Stimulated activated naive CD4-positive, alpha-beta T cell (primary cell): ENCODE measurements around the gene MAP2K2.

ENCODE experiments used
- DNase-seq, 6 experiments: peaks; one replicate each; lab custom pipeline; 2025; lab: John Stamatoyannopoulos, UW

Gene MAP2K2

GRCh38 chr19:4077800-4078684 is 45.9 kb downstream of the MAP2K2 start:
- peak in 4 of 6 experiments; percentile 9 to 40 (median 30) for DNase-seq

- no peak for DNase-seq
Observed at GRCh38 chr19:4077007-4077374, 46.9 kb downstream of the MAP2K2 start.

GRCh38 chr19:4075373-4075772 is 48.5 kb downstream of the MAP2K2 start:
- DNase-seq, result no peak

GRCh38 chr19:4071610-4072009 is 52.3 kb downstream of the MAP2K2 start:
- no peak for DNase-seq

- DNase-seq, result peak in 4 of 6 experiments; percentile 14 to 53 (median 28)
Observed at GRCh38 chr19:4069331-4069959, 54.5 kb downstream of the MAP2K2 start.

- DNase-seq, result peak in 2 of 6 experiments; percentile 17 to 29
Observed at GRCh38 chr19:4068047-4068966, 55.6 kb downstream of the MAP2K2 start.

- DNase-seq, result peak; percentile 60 to 88 (median 76)
Observed at GRCh38 chr19:4067396-4068046, 56.4 kb downstream of the MAP2K2 start.

DNA sequence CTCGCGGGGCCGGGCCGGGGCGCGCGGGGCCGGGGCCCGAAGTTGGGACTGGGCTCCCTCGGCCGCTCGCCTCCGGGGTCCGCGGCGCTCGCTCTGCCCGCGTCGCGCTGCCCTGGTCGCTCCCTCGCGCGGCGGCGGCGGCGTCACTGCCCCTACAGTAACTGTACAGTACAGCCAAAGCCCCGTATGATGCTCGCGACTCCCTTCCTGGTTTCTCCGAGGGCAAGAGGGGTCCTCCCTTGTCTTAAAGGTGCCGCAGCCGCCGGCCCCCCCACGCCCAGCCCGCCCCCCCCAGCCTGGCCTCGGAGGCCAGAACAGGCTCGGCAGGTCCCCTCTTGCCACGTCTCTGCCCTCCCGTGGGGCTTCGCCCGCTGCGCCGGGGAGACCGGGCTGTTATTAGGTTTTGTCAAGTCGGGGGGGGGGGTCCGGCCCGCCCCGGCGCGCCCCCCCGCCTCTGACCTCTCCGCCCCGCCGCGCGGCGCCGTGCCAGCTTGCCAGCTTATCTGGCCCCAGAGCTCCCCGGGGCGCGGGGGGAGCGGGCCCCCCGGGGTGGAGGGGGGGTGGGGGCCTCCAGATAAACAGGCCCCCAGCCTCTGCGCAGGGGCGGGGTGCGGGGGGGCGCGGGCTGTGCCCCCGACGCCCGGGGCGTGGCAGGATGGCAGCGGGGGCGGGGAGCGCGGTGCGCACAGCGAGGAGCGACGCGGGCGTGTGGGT is 57.1 kb downstream of the MAP2K2 start, which contains the start of gene ZBTB7A:
Gene ZBTB7A, minus strand, starts transcription at position 218 of the 714 bp plus-strand sequence. CDS start 11,667 bp downstream, outside the sequence.
- peak; percentile 66 to 88 (median 77) for DNase-seq

- peak in 2 of 6 experiments; percentile 83 to 85 for DNase-seq
Observed at GRCh38 chr19:4066176-4066606, 57.7 kb downstream of the MAP2K2 start.

DNA sequence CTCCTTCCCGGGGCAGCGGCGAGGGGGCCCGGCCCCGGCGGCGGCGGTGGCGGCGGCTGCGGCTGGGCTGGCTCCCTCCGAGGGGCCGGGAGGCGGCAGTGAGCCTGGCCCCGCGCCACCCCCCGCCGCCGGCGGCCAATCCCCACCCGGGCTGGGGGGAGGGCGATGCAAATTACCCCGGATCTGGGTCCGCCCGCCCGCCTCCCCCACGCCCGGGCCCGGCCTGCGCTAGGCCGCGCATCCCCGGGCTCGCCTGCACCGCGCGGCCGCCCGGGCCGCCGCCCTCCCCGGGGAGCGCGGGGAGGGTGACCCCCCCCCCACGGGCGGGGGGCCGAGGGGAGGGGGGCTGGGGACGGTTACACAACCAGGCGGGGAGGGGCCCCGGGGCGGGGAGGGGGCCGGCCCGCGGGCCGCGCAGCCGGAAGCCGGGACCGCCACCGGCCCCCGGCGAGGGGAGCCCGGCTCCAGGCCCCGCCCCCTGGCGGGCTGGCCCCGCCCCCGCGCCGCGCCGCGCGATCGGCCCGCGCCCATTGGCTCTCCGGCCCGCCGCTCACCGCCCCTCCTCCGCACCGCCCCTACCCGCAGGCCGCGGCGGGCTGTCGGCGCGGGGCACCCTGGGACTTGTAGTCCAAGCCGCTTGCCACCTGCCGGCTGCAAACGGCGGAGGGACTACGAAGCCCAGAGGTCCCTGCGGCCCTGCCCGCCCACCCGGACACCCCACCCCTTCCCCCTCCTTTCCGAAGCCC is 58.3 kb downstream of the MAP2K2 start:
- DNase-seq, result peak; percentile 92 to 97 (median 96)

- peak in 5 of 6 experiments; percentile 9 to 45 (median 40) for DNase-seq
Observed at GRCh38 chr19:4064496-4065260, 59.2 kb downstream of the MAP2K2 start.

DNA sequence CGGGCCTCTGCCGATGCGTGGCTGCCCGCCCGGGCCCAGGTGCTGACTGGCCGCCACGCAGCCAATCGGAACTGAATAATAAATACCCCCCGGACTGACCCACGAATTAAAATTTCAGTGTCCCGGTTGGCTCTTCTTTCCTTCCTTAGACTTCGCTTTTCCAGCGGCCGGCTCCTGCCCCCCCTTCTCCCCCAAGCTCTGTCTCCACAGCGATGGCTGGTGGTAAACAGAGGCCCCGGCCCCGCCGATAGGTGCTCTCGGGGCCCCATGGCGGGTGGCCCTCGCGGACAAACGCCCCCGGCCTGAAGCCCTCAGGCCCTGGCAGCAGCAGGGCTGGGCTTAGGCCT is 59.8 kb downstream of the MAP2K2 start:
- no peak for DNase-seq

DNA sequence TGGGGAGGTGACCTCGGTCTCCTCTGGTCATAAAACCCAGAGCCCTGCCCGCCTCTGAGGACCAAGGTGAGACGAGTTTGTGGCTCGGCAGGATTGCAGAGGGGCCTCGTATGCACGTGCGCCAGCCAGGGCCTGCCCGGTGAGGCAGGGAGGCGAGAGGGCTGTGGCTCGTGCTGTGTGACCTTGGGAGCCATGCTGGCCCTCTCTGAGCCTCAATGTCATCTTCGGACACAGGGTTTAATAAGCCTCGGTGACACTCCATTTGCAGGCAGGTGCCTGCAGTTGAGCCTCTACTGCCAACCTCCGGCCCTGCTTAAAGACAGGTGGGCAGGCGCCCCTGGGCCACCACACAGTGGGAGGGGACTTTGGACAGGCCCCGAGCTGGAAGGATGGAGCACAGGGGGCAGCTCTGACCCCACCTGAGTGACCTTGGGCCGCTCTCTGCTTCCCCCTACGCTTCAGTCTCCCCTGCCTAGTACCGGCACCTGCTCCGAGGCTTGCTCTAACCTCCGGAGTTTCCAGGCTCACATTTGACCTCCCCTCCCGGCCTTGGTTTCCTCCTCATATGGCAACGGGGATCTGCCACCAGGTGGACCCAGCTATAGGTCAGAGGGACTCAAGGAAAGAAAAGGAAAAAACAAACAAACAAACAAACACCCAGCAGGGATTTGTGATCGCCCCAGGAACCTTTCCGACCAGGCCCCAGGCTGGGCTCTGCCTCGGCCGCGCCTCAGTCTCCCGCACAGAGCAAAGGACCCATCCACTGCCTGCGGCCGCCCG is 60.4 kb downstream of the MAP2K2 start:
- DNase-seq, result no peak

DNA sequence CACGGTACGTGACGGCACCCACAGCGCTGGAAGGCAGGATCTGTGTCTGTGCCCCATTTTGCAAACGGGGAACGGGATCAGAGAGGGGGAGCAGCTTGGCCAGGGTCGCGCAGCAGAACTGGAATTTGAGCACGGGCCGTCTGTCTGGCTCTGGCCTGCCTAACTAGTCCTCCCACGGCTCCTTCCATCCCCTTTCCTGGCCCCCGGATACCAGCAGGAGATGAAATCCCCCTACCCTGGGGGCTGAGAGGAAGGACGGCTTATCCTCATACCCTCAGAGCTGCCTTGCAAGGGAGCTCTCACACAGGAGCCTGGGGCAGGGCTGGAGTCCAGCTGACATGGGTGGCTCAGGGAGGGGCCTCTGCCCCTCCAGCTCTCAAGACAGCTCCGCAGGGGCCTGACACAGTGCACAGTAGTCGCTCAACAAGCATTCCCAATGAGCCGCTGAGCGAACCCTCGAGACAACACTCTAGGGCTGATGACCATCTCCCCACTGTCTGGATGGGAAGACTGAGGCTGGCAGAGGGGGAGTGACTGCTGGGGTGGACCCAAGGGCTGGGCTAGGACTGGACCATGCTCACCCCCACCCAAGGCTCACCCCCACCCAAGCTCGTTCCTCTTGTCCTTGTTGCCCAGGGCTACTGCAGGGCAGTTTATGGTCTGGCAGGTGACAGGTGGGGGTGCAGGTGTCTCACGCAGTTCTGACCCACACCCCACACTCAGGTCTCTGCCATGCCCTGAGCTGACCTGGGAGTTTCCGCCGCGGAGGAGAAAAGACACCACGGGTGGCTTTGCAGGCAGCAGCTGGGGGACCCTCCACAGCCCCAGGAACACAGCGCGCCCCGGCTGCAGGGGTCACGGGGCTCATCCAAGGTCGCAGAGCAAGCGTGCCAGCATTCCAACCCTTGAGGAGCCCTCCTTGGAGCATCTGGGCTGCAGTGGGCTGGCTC is 61.2 kb downstream of the MAP2K2 start:
- no peak for DNase-seq

GRCh38 chr19:4061683-4062418 is 62.1 kb downstream of the MAP2K2 start:
- no peak for DNase-seq

- no peak for DNase-seq
Observed at GRCh38 chr19:4061178-4061682, 62.7 kb downstream of the MAP2K2 start.
